Liver (tissue), 3 donors: ENCODE data around the gene SPI1.
"Not testable (repeated sequence)": the region's sequence is repeated elsewhere in the genome, so short reads cannot be mapped to it uniquely, and the experiment has no call there.

ENCODE experiments used
- ATF3 ChIP-seq: IDR thresholded peaks from 2 replicates; pipeline ENCODE4 v1.6.1; 2016; ENCODE audit warnings: antibody characterized with exemption
- CTCF ChIP-seq: fragments of 150-350 bp; IDR thresholded peaks from 2 replicates; pipeline ENCODE4 v1.5.1; 2017; ENCODE audit warnings: improper control_type of control experiment, low read depth, low read length; ENCODE audit not compliant: missing input control
- FOXA1 ChIP-seq: IDR thresholded peaks from 2 replicates; pipeline ENCODE4 v1.6.1; 2016; ENCODE audit warnings: antibody characterized with exemption
- GABPA ChIP-seq, 2 donors: IDR thresholded peaks in 1 of 2; conservative IDR thresholded peaks in 1 of 2; 2 replicates each; pipeline ENCODE4 v1.6.1; 2016; ENCODE audit warnings: antibody characterized with exemption in 2 of 2, mild to moderate bottlenecking in 1 of 2, moderate library complexity in 1 of 2
- JUND ChIP-seq, 2 donors: IDR thresholded peaks; 2 replicates each; pipeline ENCODE4 v1.6.1; 2016; ENCODE audit warnings: antibody characterized with exemption in 2 of 2
- MAX ChIP-seq: IDR thresholded peaks from 2 replicates; pipeline ENCODE4 v1.6.1; 2016; ENCODE audit warnings: antibody characterized with exemption
- RAD21 ChIP-seq, 2 donors: IDR thresholded peaks; 2 replicates each; pipeline ENCODE4 v1.6.1; 2016; ENCODE audit warnings: antibody characterized with exemption in 2 of 2, mild to moderate bottlenecking in 2 of 2
- REST ChIP-seq: IDR thresholded peaks from 2 replicates; pipeline ENCODE4 v1.6.1; 2016; ENCODE audit warnings: antibody characterized with exemption, mild to moderate bottlenecking
- RXRA ChIP-seq, 2 donors: IDR thresholded peaks; 2 replicates each; pipeline ENCODE4 v1.6.1; 2017 to 2018; ENCODE audit warnings: antibody characterized with exemption in 2 of 2, mild to moderate bottlenecking in 1 of 2
- SP1 ChIP-seq: IDR thresholded peaks from 2 replicates; pipeline ENCODE4 v1.6.1; 2018; ENCODE audit warnings: antibody characterized with exemption, mild to moderate bottlenecking
- TAF1 ChIP-seq: conservative IDR thresholded peaks from 2 replicates; pipeline ENCODE4 v1.6.1; 2016; ENCODE audit warnings: antibody characterized with exemption, mild to moderate bottlenecking
- ZBTB33 ChIP-seq: IDR thresholded peaks from 2 replicates; pipeline ENCODE4 v1.6.1; 2016; ENCODE audit warnings: antibody characterized with exemption
- donor health status: healthy.
- donor health status: healthy.

- not testable (repeated sequence) for TF ChIP-seq CTCF; ATF3; GABPA (IDR thresholded peaks at IDR 0.05 in 1 of 2, conservative IDR thresholded peaks at IDR 0.05 in 1 of 2); TAF1; MAX; RAD21 (IDR thresholded peaks at IDR 0.05); ZBTB33; JUND (IDR thresholded peaks at IDR 0.05); RXRA (IDR thresholded peaks at IDR 0.05); FOXA1; REST; SP1
These were observed 43.5 kb downstream of the SPI1 start for GRCh38 chr11:47334699-47335411.
